CD4-positive, alpha-beta T cell treated with Interferon alpha-2 for 1 hour (primary cell): ENCODE data around the gene CXCL6.

Experiments
- DNase-seq, 2 donors: peaks; one replicate each; pipeline ENCODE4 v3.0.0-alpha.2; 2020 to 2022

The CXCL6 gene

GRCh38 chr4:73836373-73837279 is at the start of gene CXCL6:
Gene CXCL6, plus strand, starts transcription at chr4:73836678. Its CDS starts 73 bp downstream, at chr4:73836751.
- DNase-seq, result no peak

DNA sequence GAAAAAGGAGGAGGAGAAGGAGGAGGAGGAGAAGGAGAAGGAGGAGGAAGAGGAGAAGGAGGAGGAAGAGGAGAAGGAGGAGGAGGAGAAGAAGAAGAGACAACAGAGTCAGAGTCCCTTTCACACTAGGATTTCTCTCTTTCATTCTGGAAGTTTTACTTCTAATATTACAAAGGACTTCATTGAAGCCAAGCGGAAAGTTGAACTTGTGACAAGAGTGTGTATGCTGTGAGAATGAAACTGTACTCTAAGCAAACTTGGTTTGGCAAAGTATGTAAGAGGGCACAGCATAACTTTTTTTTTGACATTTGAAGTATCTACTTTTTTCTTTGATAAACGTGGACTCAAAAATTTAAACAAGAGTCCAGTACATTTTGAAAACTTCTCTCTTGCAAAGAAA is 48.1 kb upstream of the CXCL6 start:
- DNase-seq, result no peak

DNA sequence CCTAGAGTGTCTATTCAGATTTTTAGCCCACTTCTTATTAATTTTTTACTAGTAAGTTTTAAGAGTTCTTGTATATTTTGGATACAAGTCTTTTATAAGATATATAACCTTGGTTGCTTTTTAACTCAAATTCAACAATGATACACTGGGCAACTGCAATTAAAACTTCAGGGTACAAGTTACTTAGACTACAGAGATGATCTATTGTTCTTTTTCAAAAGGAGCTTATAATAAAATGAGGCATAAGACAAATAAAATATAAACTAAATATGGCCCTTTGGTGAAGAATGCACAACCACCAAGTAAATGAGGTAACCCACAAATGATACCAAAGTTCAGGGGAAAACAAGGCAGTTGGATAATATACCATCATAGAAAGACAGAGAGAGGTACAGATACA is 37.6 kb upstream of the CXCL6 start:
- DNase-seq, result no peak

GRCh38 chr4:73800206-73800605 is 36.3 kb upstream of the CXCL6 start:
- DNase-seq, result no peak

DNA sequence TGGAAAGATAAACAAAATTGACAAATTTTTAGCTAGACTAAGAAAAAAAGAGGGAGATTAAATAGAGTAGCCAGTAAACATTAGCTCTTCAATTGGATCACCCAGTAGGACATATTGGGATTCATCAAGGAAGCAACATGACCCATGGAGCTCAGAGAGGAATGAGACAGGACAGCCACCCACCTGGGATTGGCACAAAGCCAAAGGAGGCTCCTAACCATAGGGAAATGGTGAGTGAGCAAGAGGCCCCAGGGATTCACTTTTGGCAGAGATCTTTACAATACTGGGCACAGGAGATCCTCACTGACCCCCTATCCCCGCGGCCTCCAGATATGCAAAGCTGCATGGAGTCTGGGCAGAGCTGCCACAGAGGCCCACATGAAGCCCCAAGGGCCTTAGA is 34.8 kb upstream of the CXCL6 start:
- no peak for DNase-seq

GRCh38 chr4:73803213-73803612 is 33.3 kb upstream of the CXCL6 start:
- no peak for DNase-seq

DNA sequence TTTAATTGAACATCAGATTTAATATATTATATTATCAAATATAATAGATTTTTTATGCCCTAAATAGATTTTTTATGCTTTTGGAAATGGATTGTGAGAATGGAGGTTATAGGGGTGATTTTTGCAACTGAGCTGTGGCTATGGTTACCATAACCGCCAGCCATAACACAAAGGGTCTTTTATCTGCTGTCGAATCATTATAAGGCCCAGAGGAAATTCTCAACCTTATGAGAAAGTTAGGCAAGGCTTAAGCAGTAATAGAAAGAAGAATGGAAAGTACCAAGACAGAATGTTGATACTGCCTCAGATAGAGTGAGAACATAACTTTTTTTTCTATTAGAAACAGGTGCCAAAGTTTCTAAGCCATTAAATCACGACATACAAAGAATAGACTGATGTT is 26.3 kb upstream of the CXCL6 start:
- no peak for DNase-seq

- DNase-seq, result no peak
Measured at GRCh38 chr4:73811841-73812240, 24.6 kb upstream of the CXCL6 start.

GRCh38 chr4:73814679-73815078 is 21.8 kb upstream of the CXCL6 start:
- no peak for DNase-seq

DNA sequence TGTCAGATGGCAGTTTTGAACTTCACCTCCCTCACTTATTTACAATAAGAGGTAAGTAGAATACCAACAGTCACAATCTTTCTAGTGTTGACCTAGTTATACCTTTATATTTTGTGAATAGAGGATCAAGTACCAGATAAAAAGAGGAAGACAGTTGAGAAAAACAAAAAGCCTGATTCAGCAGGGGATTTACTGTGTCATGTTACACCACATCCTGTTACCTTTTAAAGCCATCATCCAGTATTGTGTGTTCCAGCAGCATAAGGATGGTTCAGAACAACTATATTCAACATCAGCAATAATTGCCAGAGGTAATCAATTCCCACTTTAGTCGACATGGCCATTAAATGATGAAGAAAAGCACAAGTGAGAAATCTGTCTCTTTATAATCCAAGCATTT is 21.3 kb upstream of the CXCL6 start:
- DNase-seq, result no peak

- DNase-seq, result no peak
Measured at GRCh38 chr4:73816814-73817213, 19.7 kb upstream of the CXCL6 start.

GRCh38 chr4:73817341-73817740 is 19.1 kb upstream of the CXCL6 start:
- DNase-seq, result no peak

- no peak for DNase-seq
Measured at GRCh38 chr4:73821325-73821724, 15.2 kb upstream of the CXCL6 start.

GRCh38 chr4:73822389-73822788 is 14.1 kb upstream of the CXCL6 start:
- DNase-seq, result no peak

DNA sequence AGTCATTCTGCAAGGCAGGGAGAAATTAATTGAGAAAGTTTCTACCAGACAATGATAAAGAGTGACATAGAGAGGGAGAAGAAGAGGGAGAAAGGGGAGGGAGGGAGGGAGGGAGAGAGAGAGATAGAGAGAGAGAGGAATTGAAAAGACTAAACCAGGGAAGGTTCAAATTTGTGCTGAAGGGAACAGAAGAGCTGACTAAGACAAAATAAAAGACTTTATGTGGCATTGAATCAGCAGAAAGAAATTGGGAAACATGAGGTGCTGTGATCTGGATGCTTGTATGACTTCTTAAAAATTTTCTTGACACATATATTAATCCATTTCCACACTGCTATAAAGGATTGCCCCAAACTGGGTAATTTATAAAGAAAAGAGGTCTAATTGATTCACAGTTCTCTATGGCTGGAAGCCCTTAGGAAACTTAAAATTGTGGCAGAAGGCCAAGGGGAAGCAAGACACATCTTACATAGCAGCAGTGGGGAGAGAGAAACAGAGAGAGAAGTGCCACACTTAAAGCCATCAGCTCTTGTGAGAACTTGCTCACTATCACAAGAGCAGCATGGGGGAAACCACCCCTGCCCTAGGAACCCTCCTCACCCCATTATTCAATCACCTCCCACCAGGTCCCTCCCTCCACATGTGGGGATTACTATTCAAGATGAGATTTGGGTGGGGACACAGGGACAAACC is 13.5 kb upstream of the CXCL6 start:
- DNase-seq, result no peak

- no peak for DNase-seq
Measured at GRCh38 chr4:73823760-73824159, 12.7 kb upstream of the CXCL6 start.

DNA sequence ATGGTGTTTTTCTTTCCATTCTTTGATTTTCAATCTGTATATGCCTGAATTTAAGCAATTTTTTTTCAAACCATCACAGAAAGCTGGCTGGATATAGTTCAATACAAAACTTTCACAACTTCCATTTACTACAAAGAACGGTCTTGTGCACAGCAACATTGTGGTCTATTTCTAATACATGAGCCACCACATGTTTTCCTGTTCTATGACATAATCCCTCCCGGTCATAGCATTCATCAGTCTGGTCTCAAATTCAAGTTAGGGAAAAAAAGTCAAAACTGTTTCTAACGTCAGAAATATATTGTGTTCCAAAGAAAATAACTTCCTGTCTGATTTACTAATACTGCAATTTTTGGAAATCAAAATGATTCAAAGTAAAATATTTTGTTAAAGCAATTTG is 7.5 kb upstream of the CXCL6 start:
- no peak for DNase-seq

GRCh38 chr4:73831569-73831968 is 4.9 kb upstream of the CXCL6 start:
- DNase-seq, result no peak

GRCh38 chr4:73832651-73833237 is 3.7 kb upstream of the CXCL6 start:
- no peak for DNase-seq

- DNase-seq, result no peak
Measured at GRCh38 chr4:73839071-73839470, 2.6 kb downstream of the CXCL6 start.

- no peak for DNase-seq
Measured at GRCh38 chr4:73839715-73840114, 3.2 kb downstream of the CXCL6 start.

GRCh38 chr4:73841243-73841925 is 4.9 kb downstream of the CXCL6 start:
- no peak for DNase-seq

DNA sequence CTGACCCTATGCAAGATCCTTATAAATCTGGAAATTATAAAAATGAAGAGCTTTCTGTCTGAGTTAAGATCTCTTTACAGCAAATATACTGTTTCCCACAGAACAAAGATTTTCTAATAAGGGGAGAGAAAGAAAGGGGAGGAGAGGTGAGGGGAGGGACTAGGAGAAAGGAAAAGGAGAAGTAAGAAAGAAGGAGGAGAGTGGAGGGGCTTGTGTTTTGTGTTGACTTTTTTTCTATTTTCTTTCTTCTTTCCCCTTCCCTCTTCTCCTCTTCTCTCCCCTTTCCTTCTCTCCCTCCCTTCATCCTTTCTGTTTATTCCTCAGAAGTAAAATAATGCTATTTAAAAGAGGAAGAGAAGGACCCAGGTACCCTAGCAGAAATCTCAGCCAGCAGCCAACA is 6.2 kb downstream of the CXCL6 start:
- DNase-seq, result no peak
